SU-DHL-6 (cell line): ENCODE measurements around the gene REC114.

ENCODE experiments used
- H2AFZ ChIP-seq: fragments of 200-600 bp; sonication (generic); 2 replicates; pipeline ENCODE4 v1.6.1; 2014; ENCODE audit warnings: low read depth, mild to moderate bottlenecking, moderate library complexity, mixed read lengths, antibody characterized with exemption, low read length; ENCODE audit not compliant: severe bottlenecking
- H3F3A ChIP-seq: fragments of 200-600 bp; shearing (Covaris generic); 2 replicates; pipeline ENCODE4 v1.6.0; 2016; ENCODE audit warnings: antibody characterized with exemption, mild to moderate bottlenecking; ENCODE audit not compliant: insufficient read depth
- H3K27ac ChIP-seq: fragments of 200-600 bp; sonication (generic); 2 replicates; pipeline ENCODE4 v1.5.1; 2016; ENCODE audit warnings: low read depth, mild to moderate bottlenecking, low read length, moderate library complexity, mixed read lengths
- H3K27me3 ChIP-seq: fragments of 200-600 bp; sonication (generic), shearing (Covaris generic); 2 replicates; pipeline ENCODE4 v1.6.0; 2014; ENCODE audit warnings: mild to moderate bottlenecking, low read length
- H3K36me3 ChIP-seq: fragments of 200-600 bp; sonication (generic); 2 replicates; pipeline ENCODE4 v1.6.1; 2014; ENCODE audit warnings: mild to moderate bottlenecking, low read length, mixed read lengths
- H3K4me2 ChIP-seq: fragments of 300-600, 200-600 bp; shearing (Covaris generic), sonication (generic); 2 replicates; pipeline ENCODE4 v1.6.0; 2014; ENCODE audit warnings: low read length, low read depth, mild to moderate bottlenecking; ENCODE audit not compliant: poor library complexity, severe bottlenecking
- H3K4me3 ChIP-seq: fragments of 200-600 bp; sonication (generic); 2 replicates; pipeline ENCODE4 v1.5.1; 2014; ENCODE audit warnings: antibody characterized with exemption, low read length, mild to moderate bottlenecking, mixed read lengths; ENCODE audit not compliant: insufficient read depth, poor library complexity, severe bottlenecking
- H3K79me2 ChIP-seq: fragments of 200-600 bp; sonication (generic); 2 replicates; pipeline ENCODE4 v1.6.1; 2014; ENCODE audit warnings: mild to moderate bottlenecking, low read length, moderate library complexity; ENCODE audit not compliant: insufficient read depth
- H3K9ac ChIP-seq: fragments of 200-600 bp; sonication (generic); 2 replicates; pipeline ENCODE4 v1.7.0; 2014; ENCODE audit warnings: mild to moderate bottlenecking, low read length
- H3K9me2 ChIP-seq: fragments of 200-600 bp; sonication (generic); replicated peaks from 2 replicates; pipeline ENCODE4 v1.6.1; 2014; ENCODE audit warnings: low read length; ENCODE audit not compliant: insufficient read depth
- H3K9me3 ChIP-seq: fragments of 200-600 bp; sonication (generic); 2 replicates; pipeline ENCODE4 v1.6.1; 2014; ENCODE audit warnings: low read length, mixed read lengths; ENCODE audit not compliant: insufficient read depth
- H4K20me1 ChIP-seq: fragments of 200-600 bp; sonication (generic); 2 replicates; pipeline ENCODE4 v1.6.1; 2014; ENCODE audit warnings: low read depth, mild to moderate bottlenecking, antibody characterized with exemption, low read length, moderate library complexity, mixed read lengths
- CTCF ChIP-seq: fragments of 200-600 bp; sonication (generic); IDR thresholded peaks from one replicate; pipeline ENCODE4 v1.5.1; 2017; ENCODE audit warnings: antibody characterized with exemption, mild to moderate bottlenecking, low read length, moderate library complexity; ENCODE audit not compliant: insufficient read depth, poor library complexity, severe bottlenecking
- EZH2phosphoT487 ChIP-seq: fragments of 200-600 bp; sonication (generic), shearing (Covaris generic); conservative IDR thresholded peaks from 2 replicates; pipeline ENCODE4 v1.6.1; 2018; ENCODE audit warnings: mild to moderate bottlenecking, antibody characterized with exemption, low read length, moderate library complexity, mixed read lengths

The REC114 gene

DNA sequence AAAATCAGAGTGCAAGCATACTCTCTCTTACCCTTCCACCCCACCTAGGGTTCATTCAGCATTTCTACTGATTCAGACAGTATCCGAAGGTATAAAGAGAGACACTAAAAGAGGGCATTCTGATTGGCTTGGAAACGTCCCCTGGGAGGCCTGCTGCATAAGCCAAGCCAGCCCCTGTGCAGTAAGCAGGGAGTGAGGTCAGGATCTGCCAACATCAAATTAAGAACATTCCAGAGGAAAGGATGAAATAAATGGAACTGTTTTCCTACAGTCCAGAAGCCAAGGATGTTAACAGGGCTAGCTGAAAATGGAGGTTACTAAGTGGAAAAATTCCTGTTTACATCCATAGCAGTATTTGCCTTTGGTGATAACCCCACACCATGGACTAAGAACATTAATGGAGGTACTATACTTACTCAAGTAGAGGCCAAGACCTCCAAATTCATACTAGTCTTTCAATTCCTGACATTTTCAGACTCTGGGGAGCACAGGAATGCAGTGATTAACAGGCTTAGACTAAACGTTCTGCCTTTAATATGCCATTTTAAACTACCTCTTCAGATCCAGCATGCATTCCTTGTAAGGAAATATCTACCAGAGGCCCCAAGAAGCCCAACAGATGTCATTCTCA, 155.7 kb downstream of the REC114 start:
- H3K9ac ChIP-seq = no peak overlapping the region
- no peak overlapping the region for H3K27ac ChIP-seq
- H4K20me1 ChIP-seq = peaks cover 12% of the 10 kb centered on the region; the same call in 1 of the 2 replicates
- peaks cover 92% of the 10 kb centered on the region for H3K79me2 ChIP-seq
- no peaks in the 10 kb centered on the region for H3K9me3 ChIP-seq
- no peaks in the 10 kb centered on the region for H3K9me2 ChIP-seq
- H3K36me3 ChIP-seq = no peaks in the 10 kb centered on the region
- H3K4me2 ChIP-seq = no peak overlapping the region
- H3F3A ChIP-seq = no peaks in the 10 kb centered on the region
- TF ChIP-seq EZH2phosphoT487 (no peak), CTCF (no peak)
- no peak overlapping the region for H3K4me3 ChIP-seq
- no peaks in the 10 kb centered on the region for H3K27me3 ChIP-seq
- H2AFZ ChIP-seq = no peak overlapping the region

GRCh38 chr15:73599934-73600333, 157.0 kb downstream of the REC114 start:
- peaks cover 94% of the 10 kb centered on the region for H3K79me2 ChIP-seq
- H3K27ac ChIP-seq = no peak overlapping the region
- no peaks in the 10 kb centered on the region for H3K9me2 ChIP-seq
- TF ChIP-seq CTCF (no peak), EZH2phosphoT487 (no peak)
- H3F3A ChIP-seq = no peaks in the 10 kb centered on the region
- no peak overlapping the region for H3K4me2 ChIP-seq
- H3K4me3 ChIP-seq = no peak overlapping the region
- no peak overlapping the region for H2AFZ ChIP-seq
- no peaks in the 10 kb centered on the region for H3K36me3 ChIP-seq
- H4K20me1 ChIP-seq = peaks cover 15% of the 10 kb centered on the region; the same call in 1 of the 2 replicates
- H3K27me3 ChIP-seq = no peaks in the 10 kb centered on the region
- H3K9me3 ChIP-seq = no peaks in the 10 kb centered on the region
- H3K9ac ChIP-seq = no peak overlapping the region

- no peak overlapping the region for H3K4me2 ChIP-seq
- no peak for TF ChIP-seq CTCF
- TF ChIP-seq EZH2phosphoT487 = no peak
Observed at GRCh38 chr15:73600413-73601335, 157.7 kb downstream of the REC114 start.

More at GRCh38 chr15:73600413-73601335, 157.7 kb downstream of the REC114 start:
- Histone ChIP-seq H3K36me3 (no peaks in the 10 kb centered on the region), H3K9me3 (no peaks in the 10 kb centered on the region), H3F3A (no peaks in the 10 kb centered on the region), H2AFZ (no peak overlapping the region), H3K9ac (no peak overlapping the region), H3K9me2 (no peaks in the 10 kb centered on the region), H3K27me3 (no peaks in the 10 kb centered on the region), H3K4me3 (no peak overlapping the region), H4K20me1 (peaks cover 15% of the 10 kb centered on the region; the same call in 1 of the 2 replicates), H3K27ac (no peak overlapping the region), H3K79me2 (peaks cover 94% of the 10 kb centered on the region)
